Hematopoietic multipotent progenitor cell treated with erythropoietin and hydrocortisone succinate and interleukin-3 and kit ligand, for 15 days (in vitro differentiated cells): ENCODE results near the gene ENTR1.

Source experiments
- DNase-seq: peaks from one replicate; pipeline ENCODE4 v3.0.0-alpha.2; 2015; ENCODE audit warnings: low spot score

ENTR1 gene

GRCh38 chr9:136361047-136361753 lies 49.2 kb downstream of the ENTR1 start:
- no peak for DNase-seq

- DNase-seq, result no peak
Measured at GRCh38 chr9:136359774-136360718, 50.4 kb downstream of the ENTR1 start.

GRCh38 chr9:136358888-136359287 lies 51.5 kb downstream of the ENTR1 start:
- no peak for DNase-seq

- no peak for DNase-seq
Measured at GRCh38 chr9:136358016-136358415, 52.4 kb downstream of the ENTR1 start.

GRCh38 chr9:136357202-136357725 lies 53.1 kb downstream of the ENTR1 start:
- no peak for DNase-seq

- DNase-seq, result no peak
Measured at GRCh38 chr9:136355616-136356557, 54.5 kb downstream of the ENTR1 start.

GRCh38 chr9:136354592-136355085 lies 55.8 kb downstream of the ENTR1 start:
- DNase-seq, result no peak

- no peak for DNase-seq
Measured at GRCh38 chr9:136353757-136354488, 56.5 kb downstream of the ENTR1 start.

- DNase-seq, result no peak
Measured at GRCh38 chr9:136353088-136353487, 57.3 kb downstream of the ENTR1 start.

GRCh38 chr9:136352682-136353081 lies 57.7 kb downstream of the ENTR1 start:
- DNase-seq, result no peak
